Measurements from ENCODE around the gene TRMT44. TPM values are rescaled to one million over a fixed set of nuclear protein-coding genes. Genes with fewer than 3 reads are reported as not detected.

Gene TRMT44
- total RNA-seq, 2 donors from 2014 or later = 26.7 TPM

- Mint-ChIP-seq H3K4me1 (ENCODE audit: low read depth) (peaks cover 43% of the 10 kb centered on the region), H3K4me3 (no peak overlapping the region), H3K27me3 (ENCODE audit: low read depth) (no peaks in the 10 kb centered on the region), H3K36me3 (ENCODE audit: insufficient read depth in 2 of 2) (peaks cover 0 to 3% of the 10 kb centered on the region in 2 donors), H3K9me3 (no peaks in the 10 kb centered on the region), H3K27ac (no peak overlapping the region)
- DNase-seq = no peak
- ATAC-seq (replicated peaks in 1 of 2) = no peak
These were observed 7.4 kb upstream of the TRMT44 start for GRCh38 chr4:8433136-8433535.

- Mint-ChIP-seq H3K36me3 (ENCODE audit: insufficient read depth in 2 of 2) (no peaks in the 10 kb centered on the region), H3K4me3 (peak overlapping the region in 1 of 2 donors; percentile 72), H3K27ac (peak overlapping the region; percentile 18), H3K27me3 (ENCODE audit: low read depth) (no peaks in the 10 kb centered on the region), H3K9me3 (no peaks in the 10 kb centered on the region), H3K4me1 (ENCODE audit: low read depth) (peaks cover 46% of the 10 kb centered on the region)
- ATAC-seq (replicated peaks in 1 of 2) = no peak
- no peak for DNase-seq
These were observed 6.1 kb upstream of the TRMT44 start for GRCh38 chr4:8434251-8435073.

GRCh38 chr4:8435656-8436121 is 4.9 kb upstream of the TRMT44 start:
- peak overlapping the region; percentile 18 for H3K27ac Mint-ChIP-seq

GRCh38 chr4:8437281-8437680 is 3.3 kb upstream of the TRMT44 start:
- peak overlapping the region in 1 of 2 donors; percentile 46 for H3K4me3 Mint-ChIP-seq
- H3K4me1 Mint-ChIP-seq (ENCODE audit: low read depth) = peaks cover 65% of the 10 kb centered on the region
- DNase-seq (no peak), ATAC-seq (replicated peaks in 1 of 2) (no peak)
- no peaks in the 10 kb centered on the region for H3K27me3 Mint-ChIP-seq (ENCODE audit: low read depth)
- H3K36me3 Mint-ChIP-seq (ENCODE audit: insufficient read depth in 2 of 2) = peaks cover 5 to 8% of the 10 kb centered on the region in 2 donors
- peak overlapping the region; percentile 80 for H3K27ac Mint-ChIP-seq
- H3K9me3 Mint-ChIP-seq = no peaks in the 10 kb centered on the region

More at GRCh38 chr4:8435656-8436121, 4.9 kb upstream of the TRMT44 start:
- H3K4me3 Mint-ChIP-seq = peak overlapping the region; percentile 72 to 80
- no peaks in the 10 kb centered on the region for H3K27me3 Mint-ChIP-seq (ENCODE audit: low read depth)
- DNase-seq = peak; percentile 31 to 52
- H3K4me1 Mint-ChIP-seq (ENCODE audit: low read depth) = peaks cover 53% of the 10 kb centered on the region
- H3K36me3 Mint-ChIP-seq (ENCODE audit: insufficient read depth in 2 of 2) = peaks cover 5 to 8% of the 10 kb centered on the region in 2 donors
- peak; percentile 40 to 43 for ATAC-seq (replicated peaks in 1 of 2)
- no peaks in the 10 kb centered on the region for H3K9me3 Mint-ChIP-seq

- Mint-ChIP-seq H3K9me3 (no peaks in the 10 kb centered on the region), H3K36me3 (ENCODE audit: insufficient read depth in 2 of 2) (peaks cover 5 to 8% of the 10 kb centered on the region in 2 donors), H3K4me3 (peak overlapping the region; percentile 86 to 93), H3K4me1 (ENCODE audit: low read depth) (peaks cover 80% of the 10 kb centered on the region), H3K27ac (peak overlapping the region; percentile 97), H3K27me3 (ENCODE audit: low read depth) (no peaks in the 10 kb centered on the region)
- DNase-seq = no peak
- ATAC-seq (replicated peaks in 1 of 2) = no peak
These were observed 1.8 kb upstream of the TRMT44 start for GRCh38 chr4:8438743-8439142.

- ATAC-seq (replicated peaks in 1 of 2) = no peak
- Mint-ChIP-seq H3K4me1 (ENCODE audit: low read depth) (peaks cover 84% of the 10 kb centered on the region), H3K27ac (peak overlapping the region; percentile 97), H3K36me3 (ENCODE audit: insufficient read depth in 2 of 2) (peaks cover 5 to 8% of the 10 kb centered on the region in 2 donors), H3K27me3 (ENCODE audit: low read depth) (no peaks in the 10 kb centered on the region), H3K4me3 (peak overlapping the region; percentile 86 to 93), H3K9me3 (no peaks in the 10 kb centered on the region)
- no peak for DNase-seq
These were observed 1.4 kb upstream of the TRMT44 start for GRCh38 chr4:8439168-8439567.

GRCh38 chr4:8439914-8440491 is 574 bp upstream of the TRMT44 start:
- Mint-ChIP-seq H3K36me3 (ENCODE audit: insufficient read depth in 2 of 2) (peaks cover 5 to 8% of the 10 kb centered on the region in 2 donors), H3K4me1 (ENCODE audit: low read depth) (peaks cover 87% of the 10 kb centered on the region), H3K27me3 (ENCODE audit: low read depth) (no peaks in the 10 kb centered on the region), H3K27ac (peak overlapping the region; percentile 97), H3K4me3 (peak overlapping the region; percentile 86 to 93), H3K9me3 (no peaks in the 10 kb centered on the region)
- ATAC-seq (replicated peaks in 1 of 2) (peak; percentile 43 to 67), DNase-seq (peak; percentile 20 to 44)

- Mint-ChIP-seq H3K27me3 (ENCODE audit: low read depth) (no peaks in the 10 kb centered on the region), H3K36me3 (ENCODE audit: insufficient read depth in 2 of 2) (peaks cover 5 to 8% of the 10 kb centered on the region in 2 donors), H3K4me3 (peak overlapping the region; percentile 86 to 93), H3K27ac (peak overlapping the region; percentile 32), H3K4me1 (ENCODE audit: low read depth) (peaks cover 79% of the 10 kb centered on the region), H3K9me3 (no peaks in the 10 kb centered on the region)
- DNase-seq = no peak
- ATAC-seq (replicated peaks in 1 of 2) = no peak
These were observed 1.0 kb downstream of the TRMT44 start for GRCh38 chr4:8441499-8442091.

GRCh38 chr4:8442596-8443358 is 2.2 kb downstream of the TRMT44 start:
- Mint-ChIP-seq H3K4me3 (peak overlapping the region; percentile 86 to 93), H3K9me3 (no peaks in the 10 kb centered on the region), H3K36me3 (ENCODE audit: insufficient read depth in 2 of 2) (peaks cover 5 to 8% of the 10 kb centered on the region in 2 donors), H3K27ac (peak overlapping the region; percentile 68), H3K27me3 (ENCODE audit: low read depth) (no peaks in the 10 kb centered on the region), H3K4me1 (ENCODE audit: low read depth) (peaks cover 71% of the 10 kb centered on the region)
- ATAC-seq (replicated peaks in 1 of 2) (no peak), DNase-seq (no peak)

- Mint-ChIP-seq H3K27ac (peak overlapping the region; percentile 31), H3K27me3 (ENCODE audit: low read depth) (no peaks in the 10 kb centered on the region), H3K4me3 (peak overlapping the region in 1 of 2 donors; percentile 2), H3K36me3 (ENCODE audit: insufficient read depth in 2 of 2) (peaks cover 5 to 11% of the 10 kb centered on the region in 2 donors), H3K9me3 (no peaks in the 10 kb centered on the region), H3K4me1 (ENCODE audit: low read depth) (peaks cover 60% of the 10 kb centered on the region)
- ATAC-seq (replicated peaks in 1 of 2) (no peak), DNase-seq (no peak)
These were observed 3.2 kb downstream of the TRMT44 start for GRCh38 chr4:8443801-8444200.

GRCh38 chr4:8446122-8446521 is 5.5 kb downstream of the TRMT44 start:
- H3K4me1 Mint-ChIP-seq (ENCODE audit: low read depth) = peaks cover 44% of the 10 kb centered on the region
- no peaks in the 10 kb centered on the region for H3K9me3 Mint-ChIP-seq
- H3K36me3 Mint-ChIP-seq (ENCODE audit: insufficient read depth in 2 of 2) = peaks cover 0 to 3% of the 10 kb centered on the region in 2 donors
- no peak overlapping the region for H3K4me3 Mint-ChIP-seq
- DNase-seq = no peak
- ATAC-seq (replicated peaks in 1 of 2) = no peak
- H3K27me3 Mint-ChIP-seq (ENCODE audit: low read depth) = no peaks in the 10 kb centered on the region
- no peak overlapping the region for H3K27ac Mint-ChIP-seq

- H3K4me1 Mint-ChIP-seq (ENCODE audit: low read depth) = no peaks in the 10 kb centered on the region
- H3K27ac Mint-ChIP-seq = no peak overlapping the region
- ATAC-seq (replicated peaks in 1 of 2) (no peak), DNase-seq (no peak)
- peaks cover 1 to 13% of the 10 kb centered on the region in 2 donors for H3K36me3 Mint-ChIP-seq (ENCODE audit: insufficient read depth in 2 of 2)
- H3K27me3 Mint-ChIP-seq (ENCODE audit: low read depth) = no peaks in the 10 kb centered on the region
- H3K4me3 Mint-ChIP-seq = no peak overlapping the region
- H3K9me3 Mint-ChIP-seq = no peaks in the 10 kb centered on the region
These were observed 11.0 kb downstream of the TRMT44 start for GRCh38 chr4:8451440-8452182.
